NCI-H146 treated with DMSO at 0.1 percent for 48 hours (cell line): ENCODE data around the gene FCGR3A.
A peak's percentile ranks its signal among the peaks of the same experiment; 100 is the strongest.
"Not testable (repeated sequence)": the region's sequence is repeated elsewhere in the genome, so short reads cannot be mapped to it uniquely, and the experiment has no call there.

Experiments used
- DNase-seq: peaks from one replicate; lab custom pipeline; 2025; ENCODE audit not compliant: unreplicated experiment; lab: John Stamatoyannopoulos, UW

The FCGR3A gene

DNA sequence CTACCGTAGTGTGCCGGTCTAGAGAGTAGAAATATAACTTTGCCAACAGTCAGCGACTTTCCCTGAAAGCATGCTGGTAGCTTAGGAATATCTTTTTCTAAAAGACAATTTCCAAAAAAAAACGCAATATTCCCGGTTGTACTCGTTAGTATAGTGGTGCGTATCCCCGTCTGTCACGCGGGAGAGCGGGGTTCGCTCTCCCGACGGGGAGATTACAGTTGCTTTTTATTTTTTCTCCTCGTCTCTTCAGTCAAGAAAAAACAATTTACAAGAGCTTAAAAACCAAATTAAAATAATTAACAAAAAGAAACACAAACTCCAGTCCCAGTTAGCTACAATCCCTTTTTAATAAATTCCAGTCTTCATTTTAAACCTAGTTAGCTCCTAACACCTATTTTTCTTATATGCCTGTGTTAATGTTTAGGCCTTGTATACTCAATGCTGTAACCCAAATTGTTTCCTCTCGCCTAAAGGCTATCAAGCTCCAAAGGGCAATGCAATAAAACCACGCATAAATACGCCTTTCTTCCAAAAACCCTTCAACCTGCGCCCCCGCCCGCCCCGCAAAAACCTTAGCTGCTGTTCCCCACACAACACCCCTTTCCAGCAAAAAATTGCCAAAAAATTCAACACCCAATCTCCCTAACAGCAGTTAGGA is 17.5 kb downstream of the FCGR3A start:
- no peak for DNase-seq

DNA sequence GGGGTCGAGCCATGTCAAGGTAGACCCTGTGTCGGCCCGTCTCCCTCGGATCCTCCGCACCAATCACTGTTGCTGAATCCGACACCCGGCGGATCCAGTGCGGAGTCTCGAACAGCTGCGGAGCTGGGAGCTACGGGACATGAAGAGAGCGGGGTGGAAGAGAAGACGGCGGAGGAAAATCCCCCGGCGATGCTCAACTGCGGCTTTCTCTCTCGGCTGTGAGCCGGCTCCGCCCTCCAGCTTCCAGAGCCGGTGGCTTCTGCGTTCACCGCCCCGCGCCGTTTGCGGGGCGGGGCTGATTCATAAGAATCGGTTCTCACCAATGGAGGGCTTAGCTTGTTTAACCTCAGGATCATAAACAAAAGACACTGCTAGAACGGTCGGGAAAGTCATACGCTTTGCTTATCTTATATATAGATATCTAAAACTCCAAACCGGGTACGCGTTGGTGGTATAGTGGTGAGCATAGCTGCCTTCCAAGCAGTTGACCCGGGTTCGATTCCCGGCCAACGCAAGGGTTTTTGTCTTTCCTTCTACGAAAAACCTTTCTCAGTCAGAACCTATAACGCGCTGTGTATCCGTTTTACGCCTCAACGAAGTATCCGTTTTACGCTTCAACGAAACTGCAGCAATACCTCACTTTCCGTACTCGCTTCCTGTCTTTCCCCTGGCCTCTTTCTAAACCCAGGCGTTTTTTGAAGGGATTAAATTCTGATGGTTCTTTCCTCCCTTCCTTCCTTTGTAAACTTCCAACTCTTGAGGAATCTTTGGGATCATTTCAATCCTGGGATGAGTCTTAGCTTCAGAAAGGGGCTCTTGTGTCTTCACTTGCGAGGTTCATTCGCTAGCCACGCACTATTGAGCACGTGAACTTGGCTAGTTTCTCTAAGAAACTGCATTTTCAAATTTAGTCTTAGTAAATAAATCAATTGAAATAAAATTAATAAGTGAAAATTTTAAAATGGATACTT is 18.7 kb downstream of the FCGR3A start:
- peak; percentile 76 for DNase-seq

DNA sequence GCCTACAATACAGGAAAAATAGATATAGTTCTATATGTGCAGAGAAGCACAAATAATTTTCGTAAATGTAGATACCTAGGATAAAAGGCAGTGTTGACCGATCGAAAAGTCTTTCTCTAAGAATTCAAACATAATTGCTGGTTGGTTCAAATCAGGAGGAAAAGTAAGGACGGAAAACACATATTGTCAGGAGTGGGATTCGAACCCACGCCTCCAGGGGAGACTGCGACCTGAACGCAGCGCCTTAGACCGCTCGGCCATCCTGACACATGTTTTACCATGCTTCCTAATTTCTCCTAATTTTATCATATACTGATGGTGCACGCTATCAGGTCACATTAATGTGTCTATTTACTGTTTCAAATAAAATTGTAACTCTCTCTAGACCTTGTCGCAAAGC is 19.5 kb downstream of the FCGR3A start:
- peak; percentile 3 for DNase-seq

DNA sequence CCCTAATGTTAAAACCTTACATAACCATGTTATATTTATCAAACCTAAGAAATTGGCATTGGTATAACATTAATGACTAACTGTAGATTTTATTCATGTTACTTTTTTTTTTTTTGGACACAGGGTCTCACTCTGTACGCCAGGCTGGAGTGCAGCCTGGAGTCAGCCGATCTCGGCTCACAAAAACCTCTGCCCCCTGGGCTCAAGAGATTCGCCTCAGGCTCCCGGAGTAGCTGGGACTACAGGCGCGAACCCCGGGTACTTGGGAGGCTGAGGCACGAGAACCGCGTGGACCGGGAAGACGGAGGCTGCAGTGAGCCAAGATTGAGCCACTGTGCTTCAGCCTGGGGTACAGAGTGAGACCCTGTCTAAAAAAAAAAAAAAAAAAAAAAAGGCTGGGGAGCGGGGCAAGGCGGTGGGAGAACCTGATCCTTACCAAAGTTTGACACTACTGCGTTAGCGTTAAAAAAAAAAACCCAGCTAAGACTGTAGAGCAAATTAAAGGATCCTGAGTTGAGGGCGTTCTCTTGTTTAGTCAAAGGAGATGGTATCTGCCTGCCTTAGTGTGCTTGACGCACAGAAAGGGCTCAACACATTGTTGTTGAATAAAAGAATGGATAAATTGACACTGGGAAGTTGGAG is 20.0 kb downstream of the FCGR3A start:
- not testable (repeated sequence) for DNase-seq

DNA sequence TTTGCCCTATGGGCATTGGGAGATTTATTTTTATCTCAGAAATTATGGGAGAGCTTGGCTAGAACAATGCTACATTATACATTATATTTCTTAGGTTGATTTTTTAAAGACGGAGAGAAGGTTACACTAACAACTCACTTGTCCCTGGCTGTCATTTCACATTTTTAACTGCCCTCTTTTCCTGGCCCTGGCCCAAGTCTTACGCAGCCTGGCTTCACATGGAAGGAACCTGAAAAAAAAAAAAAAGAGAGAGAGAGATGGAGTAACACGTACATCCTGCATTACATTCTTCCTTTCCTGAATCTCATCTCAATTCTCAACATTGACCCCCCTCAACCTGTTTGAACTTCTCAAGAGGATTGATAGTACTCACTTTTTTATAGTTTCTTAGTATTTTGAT is 21.1 kb downstream of the FCGR3A start:
- not testable (repeated sequence) for DNase-seq

DNA sequence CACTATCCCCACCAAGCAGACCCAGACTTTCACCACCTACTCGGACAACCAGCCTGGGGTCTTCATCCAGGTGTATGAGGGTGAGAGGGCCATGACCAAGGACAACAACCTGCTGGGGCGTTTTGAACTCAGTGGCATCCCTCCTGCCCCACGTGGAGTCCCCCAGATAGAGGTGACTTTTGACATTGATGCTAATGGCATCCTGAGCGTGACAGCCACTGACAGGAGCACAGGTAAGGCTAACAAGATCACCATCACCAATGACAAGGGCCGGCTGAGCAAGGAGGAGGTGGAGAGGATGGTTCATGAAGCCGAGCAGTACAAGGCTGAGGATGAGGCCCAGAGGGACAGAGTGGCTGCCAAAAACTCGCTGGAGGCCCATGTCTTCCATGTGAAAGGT is 23.7 kb downstream of the FCGR3A start:
- DNase-seq, result not testable (repeated sequence)

DNA sequence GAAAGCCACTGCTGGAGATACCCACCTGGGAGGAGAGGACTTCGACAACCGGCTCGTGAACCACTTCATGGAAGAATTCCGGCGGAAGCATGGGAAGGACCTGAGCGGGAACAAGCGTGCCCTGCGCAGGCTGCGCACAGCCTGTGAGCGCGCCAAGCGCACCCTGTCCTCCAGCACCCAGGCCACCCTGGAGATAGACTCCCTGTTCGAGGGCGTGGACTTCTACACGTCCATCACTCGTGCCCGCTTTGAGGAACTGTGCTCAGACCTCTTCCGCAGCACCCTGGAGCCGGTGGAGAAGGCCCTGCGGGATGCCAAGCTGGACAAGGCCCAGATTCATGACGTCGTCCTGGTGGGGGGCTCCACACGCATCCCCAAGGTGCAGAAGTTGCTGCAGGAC is 24.3 kb downstream of the FCGR3A start:
- not testable (repeated sequence) for DNase-seq

DNA sequence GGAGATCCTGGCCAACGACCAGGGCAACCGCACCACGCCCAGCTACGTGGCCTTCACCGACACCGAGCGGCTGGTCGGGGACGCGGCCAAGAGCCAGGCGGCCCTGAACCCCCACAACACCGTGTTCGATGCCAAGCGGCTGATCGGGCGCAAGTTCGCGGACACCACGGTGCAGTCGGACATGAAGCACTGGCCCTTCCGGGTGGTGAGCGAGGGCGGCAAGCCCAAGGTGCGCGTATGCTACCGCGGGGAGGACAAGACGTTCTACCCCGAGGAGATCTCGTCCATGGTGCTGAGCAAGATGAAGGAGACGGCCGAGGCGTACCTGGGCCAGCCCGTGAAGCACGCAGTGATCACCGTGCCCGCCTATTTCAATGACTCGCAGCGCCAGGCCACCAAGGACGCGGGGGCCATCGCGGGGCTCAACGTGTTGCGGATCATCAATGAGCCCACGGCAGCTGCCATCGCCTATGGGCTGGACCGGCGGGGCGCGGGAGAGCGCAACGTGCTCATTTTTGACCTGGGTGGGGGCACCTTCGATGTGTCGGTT is 24.8 kb downstream of the FCGR3A start:
- not testable (repeated sequence) for DNase-seq

DNA sequence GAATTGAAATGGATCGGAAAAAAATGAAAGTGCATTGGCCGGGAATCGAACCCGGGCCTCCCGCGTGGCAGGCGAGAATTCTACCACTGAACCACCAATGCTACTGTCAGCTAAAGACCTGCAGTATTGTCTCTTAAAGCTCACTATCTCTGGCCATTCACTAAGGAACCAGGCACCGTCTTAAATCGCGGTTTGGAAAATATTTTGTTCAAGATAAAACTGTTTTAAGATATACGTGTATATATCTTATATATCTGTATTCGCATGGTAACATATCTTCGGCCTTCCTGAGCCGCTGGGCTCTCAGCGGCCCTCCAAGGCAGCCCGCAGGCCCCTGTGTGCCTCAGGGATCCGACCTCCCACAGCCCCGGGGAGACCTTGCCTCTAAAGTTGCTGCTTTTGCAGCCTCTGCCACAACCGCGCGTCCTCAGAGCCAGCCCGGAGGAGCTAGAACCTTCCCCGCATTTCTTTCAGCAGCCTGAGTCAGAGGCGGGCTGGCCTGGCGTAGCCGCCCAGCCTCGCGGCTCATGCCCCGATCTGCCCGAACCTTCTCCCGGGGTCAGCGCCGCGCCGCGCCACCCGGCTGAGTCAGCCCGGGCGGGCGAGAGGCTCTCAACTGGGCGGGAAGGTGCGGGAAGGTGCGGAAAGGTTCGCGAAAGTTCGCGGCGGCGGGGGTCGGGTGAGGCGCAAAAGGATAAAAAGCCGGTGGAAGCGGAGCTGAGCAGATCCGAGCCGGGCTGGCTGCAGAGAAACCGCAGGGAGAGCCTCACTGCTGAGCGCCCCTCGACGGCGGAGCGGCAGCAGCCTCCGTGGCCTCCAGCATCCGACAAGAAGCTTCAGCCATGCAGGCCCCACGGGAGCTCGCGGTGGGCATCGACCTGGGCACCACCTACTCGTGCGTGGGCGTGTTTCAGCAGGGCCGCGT is 25.5 kb downstream of the FCGR3A start, which contains the start of gene HSPA6:
TSS of gene HSPA6 (plus strand) at position 724 of the 925 bp plus-strand sequence. CDS start at position 843, 119 bp downstream.
- DNase-seq, result peak; percentile 49

DNA sequence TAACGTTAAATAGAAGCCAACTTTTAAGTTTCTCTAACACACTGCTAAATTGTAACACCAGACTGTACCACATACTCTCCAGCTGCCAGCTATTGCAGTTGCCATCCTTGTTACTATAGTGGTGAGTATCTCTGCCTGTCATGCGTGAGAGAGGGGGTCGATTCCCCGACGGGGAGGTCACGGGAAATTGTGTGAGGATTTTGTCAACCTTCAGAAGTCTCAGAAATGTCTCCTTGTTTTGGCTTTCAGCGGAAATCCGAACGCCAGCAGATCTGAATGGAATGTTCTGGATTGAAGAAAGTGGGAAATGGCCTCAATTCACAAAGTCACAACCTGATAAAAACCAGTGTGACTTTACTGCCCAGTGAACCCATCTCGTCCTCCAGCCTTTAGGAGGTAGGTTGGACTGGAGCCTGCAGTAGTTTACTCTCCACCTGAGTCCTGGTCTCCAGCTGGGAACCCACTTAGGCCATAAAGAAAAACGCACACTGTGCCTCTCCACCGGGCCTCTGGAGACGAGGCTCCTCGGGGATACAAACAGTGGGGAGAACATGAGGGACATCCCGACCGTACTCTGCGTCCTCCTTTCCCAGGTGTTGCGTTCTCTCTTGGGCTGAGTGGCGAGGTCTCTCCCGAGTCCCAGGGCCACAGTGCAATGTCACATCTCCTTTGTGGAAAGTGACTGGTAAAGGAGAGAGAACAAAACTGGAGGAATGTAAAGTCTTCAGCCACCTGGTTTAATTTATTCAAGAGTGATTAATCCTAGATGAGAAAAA is 26.4 kb downstream of the FCGR3A start:
- DNase-seq, result not testable (repeated sequence)

DNA sequence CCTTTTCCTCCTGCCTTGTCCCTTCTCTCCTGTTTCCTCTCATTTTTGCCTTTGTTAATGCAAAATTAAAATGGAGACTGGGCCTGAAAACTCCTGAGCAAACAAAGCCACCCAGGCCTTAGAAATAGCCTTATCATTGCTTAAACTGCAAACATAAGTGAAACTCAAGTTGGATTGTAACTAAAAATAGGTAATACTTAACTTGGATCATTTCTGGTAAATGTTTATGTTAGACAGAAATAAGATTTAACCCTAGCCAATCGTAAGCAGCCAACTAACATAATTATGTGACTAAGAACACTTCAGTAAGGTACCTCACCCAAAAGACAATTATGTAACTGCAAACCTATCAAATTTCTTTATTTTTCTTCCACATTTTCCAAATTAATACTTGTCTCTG is 35.7 kb downstream of the FCGR3A start:
- DNase-seq, result not testable (repeated sequence)

DNA sequence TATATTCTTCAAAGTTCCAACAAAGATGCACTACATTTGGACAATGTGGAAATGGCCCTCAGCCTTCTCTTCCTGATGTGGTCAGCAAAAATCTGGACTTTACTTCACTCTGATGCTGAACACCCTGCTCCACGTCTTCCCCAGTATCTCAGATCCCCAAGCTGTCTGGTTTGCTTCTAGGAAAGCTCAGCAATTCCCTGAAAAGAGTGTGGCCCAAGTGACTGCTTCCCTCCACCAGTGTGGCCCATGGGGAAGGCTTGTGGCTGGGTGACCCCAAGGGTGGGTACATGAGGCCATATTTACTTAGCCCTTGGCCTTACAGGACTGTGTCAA is 36.2 kb downstream of the FCGR3A start:
- DNase-seq, result not testable (repeated sequence)

DNA sequence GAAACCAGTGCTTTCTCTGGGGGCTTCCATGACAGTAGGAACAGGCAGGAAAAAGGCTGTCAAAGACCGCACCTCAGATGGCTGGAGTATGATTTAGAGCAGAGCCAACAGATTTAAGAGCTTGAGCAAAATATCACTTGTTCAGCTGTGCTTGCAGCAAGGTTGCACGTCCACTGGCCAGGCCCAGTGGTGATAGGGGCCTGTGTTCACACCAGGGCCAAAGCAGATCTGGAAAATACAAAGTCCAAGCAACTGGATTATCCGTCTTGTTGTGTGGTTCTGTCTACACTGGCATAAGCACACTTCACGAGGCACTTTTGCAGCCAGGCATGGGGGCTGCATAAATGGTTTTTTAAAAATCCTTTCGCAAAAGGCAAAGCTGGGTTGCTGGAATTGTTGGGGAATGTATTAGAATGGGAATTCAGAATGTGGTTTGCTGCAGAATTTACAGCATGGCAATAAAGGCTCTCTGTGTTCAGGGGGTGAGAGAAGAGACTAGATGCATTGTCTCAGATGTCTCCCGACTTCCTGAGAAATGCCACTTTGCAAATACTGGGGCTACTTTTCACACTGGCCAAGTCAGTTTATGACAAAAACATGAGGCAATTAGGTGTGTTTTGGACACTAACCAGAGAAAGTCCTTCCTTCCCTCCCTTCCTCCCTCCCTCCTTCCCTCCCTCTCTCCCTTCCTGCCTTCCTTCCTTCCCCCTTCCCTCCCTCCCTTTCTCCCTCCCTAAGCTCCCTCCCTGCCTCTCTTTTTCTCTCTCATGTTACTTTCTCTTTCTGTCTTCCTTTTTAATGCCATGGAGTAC is 36.8 kb downstream of the FCGR3A start:
- not testable (repeated sequence) for DNase-seq

DNA sequence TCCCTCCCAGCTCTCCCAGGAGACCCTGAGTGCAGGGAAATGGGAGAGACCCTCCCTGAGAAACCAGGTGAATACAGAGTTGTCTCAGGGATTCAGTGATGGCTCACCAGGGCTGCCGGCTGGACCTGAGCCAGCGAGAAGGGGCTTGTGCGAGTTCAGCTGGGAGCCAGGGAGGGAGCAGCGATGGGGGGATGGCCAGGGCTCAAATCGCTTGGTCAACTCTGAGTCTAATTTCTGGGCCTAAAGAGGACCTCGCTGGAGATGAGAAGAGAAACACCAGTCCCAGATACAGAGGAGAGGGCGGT is 37.9 kb downstream of the FCGR3A start:
- DNase-seq, result no peak

DNA sequence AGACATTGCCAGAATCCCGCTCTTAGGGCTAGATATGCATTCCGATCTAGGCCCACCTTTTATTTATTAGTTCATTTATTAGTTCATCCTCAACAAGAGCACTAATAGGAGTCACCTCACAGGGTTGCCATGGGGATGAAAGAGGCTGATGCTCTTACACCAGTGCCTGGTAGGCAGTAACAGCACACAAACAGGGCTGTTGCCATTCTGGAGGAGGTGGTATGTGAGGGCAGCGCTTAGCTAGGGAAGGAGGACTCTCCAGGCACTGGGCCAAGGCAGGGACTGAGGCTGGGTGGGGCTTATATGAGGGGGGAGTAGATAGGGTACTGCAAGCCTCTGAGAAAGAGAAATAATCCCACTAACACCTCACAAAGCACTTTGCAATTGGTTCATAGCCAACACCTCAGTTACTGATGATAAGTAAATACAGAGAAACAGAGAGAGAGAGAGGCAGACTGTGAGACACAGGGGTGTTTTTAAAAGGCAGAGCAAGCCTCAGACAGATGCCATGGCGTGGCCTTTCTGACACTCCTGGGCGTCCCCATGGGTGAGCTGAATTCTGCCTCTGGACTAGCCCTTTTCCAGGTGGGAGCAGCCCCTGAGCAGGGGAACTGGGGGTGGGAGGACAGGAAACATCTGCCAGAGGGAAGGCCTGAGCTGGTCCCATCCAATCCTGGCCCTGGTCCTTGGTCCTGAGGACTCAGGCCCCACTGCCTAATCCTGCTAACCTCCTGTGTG is 38.4 kb downstream of the FCGR3A start:
- no peak for DNase-seq

DNA sequence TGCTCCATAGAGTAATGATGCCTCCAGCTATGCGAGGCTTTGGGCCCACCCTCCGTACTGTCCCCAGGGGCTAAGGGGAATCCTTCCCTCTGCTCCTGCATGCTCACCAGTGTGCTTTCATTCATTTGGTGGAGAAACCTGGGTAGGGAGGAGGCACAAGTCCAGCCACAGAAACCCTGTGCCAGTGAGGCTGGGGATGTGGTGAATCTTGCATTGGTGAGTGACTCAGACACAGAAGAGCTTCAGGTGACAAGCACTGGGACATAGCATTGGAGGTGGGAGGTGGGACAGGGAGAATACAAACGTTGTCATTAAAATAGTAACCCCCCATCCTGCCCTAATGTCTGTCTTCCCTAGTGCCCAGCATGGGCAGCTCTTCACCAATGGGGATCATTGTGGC is 39.1 kb downstream of the FCGR3A start:
- DNase-seq, result no peak

DNA sequence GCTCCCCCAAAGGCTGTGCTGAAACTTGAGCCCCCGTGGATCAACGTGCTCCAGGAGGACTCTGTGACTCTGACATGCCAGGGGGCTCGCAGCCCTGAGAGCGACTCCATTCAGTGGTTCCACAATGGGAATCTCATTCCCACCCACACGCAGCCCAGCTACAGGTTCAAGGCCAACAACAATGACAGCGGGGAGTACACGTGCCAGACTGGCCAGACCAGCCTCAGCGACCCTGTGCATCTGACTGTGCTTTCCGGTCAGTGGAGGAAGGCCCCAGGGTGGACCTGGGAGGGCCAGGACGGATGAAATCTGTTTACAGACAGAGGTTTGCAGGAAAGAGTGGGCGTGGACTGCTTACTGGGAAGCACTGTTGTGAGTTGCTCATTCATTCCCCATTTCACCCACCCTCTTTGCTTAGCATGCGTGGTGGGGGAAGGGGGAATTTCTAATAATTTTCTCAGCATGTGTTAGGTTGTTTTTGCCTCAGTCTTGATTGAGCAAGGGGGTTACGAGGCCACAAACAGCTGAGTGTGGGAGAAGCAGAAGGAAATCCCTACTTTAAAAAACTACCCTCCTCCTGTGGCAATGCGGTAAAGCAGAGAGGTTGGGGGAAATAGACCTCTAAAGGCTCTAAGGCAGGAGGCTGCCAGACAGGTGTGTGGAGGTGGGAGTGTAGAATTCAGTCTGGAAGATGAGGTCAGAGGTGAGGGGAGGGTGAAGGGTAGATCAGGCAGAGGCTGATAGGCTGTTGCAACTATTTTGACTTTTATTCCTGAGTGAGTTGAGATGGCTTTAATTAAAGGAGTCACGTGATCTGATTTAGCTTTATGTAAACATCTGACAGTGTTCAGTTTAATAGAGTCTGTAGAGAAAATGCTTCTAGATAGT is 43.0 kb downstream of the FCGR3A start:
- DNase-seq, result no peak
